Frontal cortex (tissue), 4 donors: ENCODE data around the gene LRRN4. TPM values are rescaled to one million over a fixed set of nuclear protein-coding genes. Genes with fewer than 3 reads are reported as not detected.
"Not testable (repeated sequence)": the region's sequence is repeated elsewhere in the genome, so short reads cannot be mapped to it uniquely, and the experiment has no call there.

ENCODE experiments used
- DNase-seq, 2 donors: peaks; one replicate each; pipeline ENCODE4 v3.0.0; 2012; ENCODE audit warnings: low spot score in 2 of 2
- FAIRE-seq: peaks from 2 replicates; lab custom pipeline; 2012; peaks lifted over from hg19 to GRCh38; lab: Jason Lieb, UNC
- total RNA-seq: library from RNA; depleted of rRNA; stranded (reverse); fragments of >200 nt; gene quantifications from one replicate; pipeline ENCODE4 v1.2.3, GENCODE V29; 2014
- donor health status: control.
- donor health status: control.
- donor health status: control.

Gene LRRN4
- total RNA-seq, 1 donor from 2014 or later = 0.41 TPM

- DNase-seq (no peak), FAIRE-seq (no peak)
These were observed 17.6 kb downstream of the LRRN4 start for GRCh38 chr20:6036213-6036612.

- DNase-seq (no peak), FAIRE-seq (no peak)
These were observed 19.5 kb downstream of the LRRN4 start for GRCh38 chr20:6034134-6034969.

GRCh38 chr20:6032907-6033306 lies 21.0 kb downstream of the LRRN4 start:
- FAIRE-seq, DNase-seq: not testable (repeated sequence)

GRCh38 chr20:6030453-6031080 lies 23.3 kb downstream of the LRRN4 start:
- no peak for DNase-seq
- no peak for FAIRE-seq

- FAIRE-seq (no peak), DNase-seq (no peak)
These were observed 24.3 kb downstream of the LRRN4 start for GRCh38 chr20:6029538-6029937.

- FAIRE-seq = no peak
- DNase-seq = no peak
These were observed 25.0 kb downstream of the LRRN4 start for GRCh38 chr20:6028818-6029217.

GRCh38 chr20:6026051-6026450 lies 27.8 kb downstream of the LRRN4 start:
- no peak for FAIRE-seq

GRCh38 chr20:6024768-6025167 lies 29.1 kb downstream of the LRRN4 start:
- FAIRE-seq = no peak
- no peak for DNase-seq

More at GRCh38 chr20:6026051-6026450, 27.8 kb downstream of the LRRN4 start:
- DNase-seq = no peak

GRCh38 chr20:6017880-6018279 lies 36.0 kb downstream of the LRRN4 start:
- FAIRE-seq (no peak), DNase-seq (no peak)

GRCh38 chr20:6017467-6017866 lies 36.4 kb downstream of the LRRN4 start:
- DNase-seq = no peak
- FAIRE-seq = no peak

GRCh38 chr20:6014957-6015356 lies 38.9 kb downstream of the LRRN4 start:
- no peak for FAIRE-seq
- DNase-seq = no peak

- no peak for DNase-seq
- no peak for FAIRE-seq
These were observed 39.8 kb downstream of the LRRN4 start for GRCh38 chr20:6014017-6014416.

GRCh38 chr20:6012179-6012578 lies 41.7 kb downstream of the LRRN4 start:
- FAIRE-seq = no peak
- no peak for DNase-seq

GRCh38 chr20:6008254-6008653 lies 45.6 kb downstream of the LRRN4 start:
- DNase-seq (peak; percentile 22 to 29), FAIRE-seq (no peak)

- FAIRE-seq = no peak
These were observed 46.2 kb downstream of the LRRN4 start for GRCh38 chr20:6007529-6008103.

GRCh38 chr20:6007094-6007528 lies 46.7 kb downstream of the LRRN4 start:
- FAIRE-seq = no peak
- DNase-seq = no peak

More at GRCh38 chr20:6007529-6008103, 46.2 kb downstream of the LRRN4 start:
- DNase-seq = no peak

GRCh38 chr20:6006603-6006949 lies 47.3 kb downstream of the LRRN4 start:
- DNase-seq = no peak

GRCh38 chr20:6000871-6001270 lies 53.0 kb downstream of the LRRN4 start:
- FAIRE-seq = no peak
- no peak for DNase-seq

More at GRCh38 chr20:6006603-6006949, 47.3 kb downstream of the LRRN4 start:
- no peak for FAIRE-seq

GRCh38 chr20:5999783-6000182 lies 54.1 kb downstream of the LRRN4 start:
- no peak for DNase-seq

GRCh38 chr20:5996765-5997164 lies 57.1 kb downstream of the LRRN4 start:
- DNase-seq = no peak
- no peak for FAIRE-seq

More at GRCh38 chr20:5999783-6000182, 54.1 kb downstream of the LRRN4 start:
- no peak for FAIRE-seq
